Measurements from ENCODE around the gene SCARF2.

GRCh38 chr22:20421507-20421874 is 16.1 kb downstream of the SCARF2 start:
- TF ChIP-seq EZH2 (IDR thresholded peaks at IDR 0.05; ENCODE audit: borderline replicate concordance, low read depth, low read length, poor library complexity, severe bottlenecking): no peak
- TF ChIP-seq CTCF (conservative IDR thresholded peaks at IDR 0.05; ENCODE audit: low read depth, low read length): no peak
